Activated T-helper 9 cell treated with anti-CD3 and anti-CD28 coated beads, Interleukin-2, amount 50 U/mL, for 16 hours (primary cell): ENCODE data around the gene GAK.
"Not testable (repeated sequence)": the region's sequence is repeated elsewhere in the genome, so short reads cannot be mapped to it uniquely, and the experiment has no call there.

Experiments used
- DNase-seq: peaks from one replicate; pipeline ENCODE4 v3.0.0-alpha.2; 2020; ENCODE audit warnings: low read depth

Gene GAK

DNA sequence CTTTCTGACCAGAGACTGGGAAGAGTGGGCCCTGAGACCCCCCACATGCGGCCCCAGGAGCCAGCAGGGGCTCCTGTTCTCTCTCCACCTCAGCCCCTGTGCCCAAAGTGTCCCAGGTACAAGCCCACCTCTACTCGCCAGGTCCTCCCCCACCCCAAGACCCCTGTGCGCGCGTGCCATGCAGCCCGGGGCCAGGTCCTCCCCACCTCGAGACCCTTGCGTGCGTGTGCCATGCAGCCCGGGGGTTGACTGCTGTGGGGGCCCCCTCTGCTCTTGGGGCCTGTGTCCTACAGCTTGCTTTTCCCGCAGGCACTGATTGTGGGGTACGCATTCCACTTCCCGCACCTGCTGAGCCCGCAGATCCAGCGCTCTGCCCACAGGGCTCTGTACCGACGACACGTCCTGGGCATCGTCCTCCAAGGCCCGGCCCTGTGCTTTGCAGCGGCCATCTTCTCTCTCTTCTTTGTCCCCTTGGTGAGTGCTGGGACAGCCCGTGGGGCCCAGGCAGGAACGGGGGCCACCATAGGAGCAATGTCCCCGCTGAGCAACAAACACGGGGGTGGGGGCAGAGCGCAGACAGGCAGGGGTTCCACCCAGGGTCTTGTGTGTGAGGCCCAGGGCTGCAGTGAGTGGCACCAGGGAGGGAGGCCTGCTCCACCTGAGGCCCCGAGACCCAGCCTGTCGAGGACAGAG lies 20.9 kb upstream of the GAK start:
- DNase-seq = no peak

DNA sequence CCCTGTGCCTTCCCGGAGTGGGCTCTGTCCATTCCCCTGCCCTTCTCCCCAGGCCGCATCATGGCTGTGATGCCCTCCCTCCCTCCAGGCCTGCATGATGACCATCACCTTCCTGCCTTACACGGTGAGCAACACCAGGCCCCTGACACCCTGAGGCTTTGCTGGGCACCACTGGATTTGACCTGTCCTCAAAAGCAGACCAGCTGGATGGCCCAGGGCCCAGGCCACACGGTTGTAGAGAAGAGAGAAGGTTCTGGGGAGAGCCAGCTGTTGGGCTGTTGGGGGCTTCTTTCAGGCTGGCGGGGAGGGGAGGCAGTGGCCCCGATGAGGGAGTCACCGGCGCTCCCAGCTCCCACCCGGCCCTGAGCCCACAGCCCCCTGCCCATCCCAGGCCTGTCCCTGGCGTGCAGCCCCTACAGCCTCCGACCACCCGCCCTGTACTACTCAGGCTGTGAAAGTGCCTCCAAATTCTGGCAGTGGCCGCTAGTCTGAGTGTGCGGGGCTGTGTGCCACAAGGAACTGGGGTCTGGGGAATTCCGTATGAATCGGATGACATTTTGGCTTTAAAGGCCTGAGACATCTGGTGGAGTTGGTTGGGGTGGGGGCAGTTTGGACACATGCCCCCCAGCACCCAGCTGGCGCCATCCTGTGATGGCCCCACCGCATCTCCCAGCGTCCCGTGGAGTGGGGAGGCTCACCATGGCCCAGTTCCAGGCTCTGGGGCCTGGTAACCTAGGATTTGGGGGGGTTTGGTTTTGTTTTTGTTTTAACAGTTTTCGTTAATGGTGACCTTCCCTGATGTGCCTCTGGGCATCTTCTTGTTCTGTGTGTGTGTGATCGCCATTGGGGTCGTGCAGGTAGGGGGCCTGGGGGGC lies 19.7 kb upstream of the GAK start:
- no peak for DNase-seq

DNA sequence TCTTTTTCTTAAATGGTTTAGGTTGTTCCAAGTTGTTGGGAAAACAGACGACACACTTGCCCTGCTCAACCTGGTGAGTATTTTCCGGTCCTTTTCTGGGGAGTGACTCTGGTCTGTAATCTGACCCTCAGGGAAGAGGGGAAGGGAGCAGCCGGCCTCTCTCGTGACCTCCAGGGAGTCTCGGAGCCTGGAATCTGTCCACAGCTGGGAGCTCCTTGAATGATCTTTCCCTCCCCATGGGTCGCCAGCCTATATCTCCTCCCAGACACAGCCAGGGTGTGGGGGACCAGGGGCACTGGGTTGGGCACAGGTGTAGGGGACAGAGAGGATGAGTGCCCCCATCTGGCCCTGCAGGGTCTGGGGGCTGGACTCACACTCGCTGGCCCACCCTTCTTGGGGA lies 19.1 kb upstream of the GAK start:
- no peak for DNase-seq

DNA sequence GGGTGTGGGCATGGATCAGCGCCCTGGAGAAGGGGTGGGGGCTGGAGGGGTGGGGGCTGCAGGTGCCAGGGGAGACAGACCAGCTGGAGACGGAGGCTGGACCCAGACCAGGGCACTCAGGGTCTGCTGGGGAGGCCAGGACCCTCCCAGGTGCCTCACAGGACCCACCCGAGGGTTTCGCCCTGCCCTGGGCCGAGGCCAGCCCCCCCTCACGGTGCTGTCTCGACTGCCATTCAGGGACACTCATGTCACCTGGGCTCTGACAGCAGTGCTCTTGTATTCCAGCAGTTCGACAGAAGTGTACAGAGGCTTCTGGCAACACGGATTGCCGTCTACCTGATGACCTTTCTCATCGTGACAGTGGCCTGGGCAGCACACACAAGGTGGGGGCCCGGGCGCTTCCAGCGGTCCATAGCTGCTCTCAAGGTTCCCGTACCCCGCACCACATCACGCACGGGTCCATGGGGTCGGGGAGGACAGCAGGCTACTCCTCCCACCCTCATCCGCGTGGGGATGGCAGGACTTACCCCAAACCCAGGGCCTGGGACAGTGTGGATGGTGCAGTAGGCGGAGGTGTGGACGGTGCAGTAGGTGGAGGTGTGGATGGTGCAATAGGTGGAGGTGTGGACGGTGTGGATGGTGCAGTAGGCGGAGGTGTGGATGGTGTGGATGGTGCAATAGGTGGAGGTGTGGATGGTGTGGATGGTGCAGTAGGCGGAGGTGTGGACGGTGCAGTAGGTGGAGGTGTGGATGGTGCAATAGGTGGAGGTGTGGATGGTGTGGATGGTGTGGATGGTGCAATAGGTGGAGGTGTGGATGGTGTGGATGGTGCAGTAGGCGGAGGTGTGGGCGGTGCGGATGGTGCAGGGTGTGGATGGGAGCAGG lies 18.3 kb upstream of the GAK start:
- no peak for DNase-seq

DNA sequence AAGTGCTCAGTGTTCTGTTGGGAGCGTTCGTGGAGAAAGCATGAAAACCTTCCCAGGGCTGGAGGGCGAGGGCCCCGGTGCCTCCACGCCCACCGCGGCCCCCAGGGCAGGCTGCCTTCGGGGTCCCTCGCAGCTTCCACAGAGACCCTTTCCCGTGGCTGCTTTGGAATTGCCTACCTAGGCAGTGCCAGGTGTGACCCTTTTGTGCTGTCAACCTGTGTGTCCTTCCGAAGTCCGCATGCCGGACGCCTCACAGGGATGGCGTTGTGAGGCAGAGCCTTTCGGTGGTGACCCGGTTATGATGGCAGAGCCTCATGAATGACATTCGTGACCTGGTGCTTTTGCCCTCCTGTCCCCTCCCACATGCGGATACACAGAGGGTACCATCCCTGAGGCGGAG lies 17.5 kb upstream of the GAK start:
- no peak for DNase-seq

DNA sequence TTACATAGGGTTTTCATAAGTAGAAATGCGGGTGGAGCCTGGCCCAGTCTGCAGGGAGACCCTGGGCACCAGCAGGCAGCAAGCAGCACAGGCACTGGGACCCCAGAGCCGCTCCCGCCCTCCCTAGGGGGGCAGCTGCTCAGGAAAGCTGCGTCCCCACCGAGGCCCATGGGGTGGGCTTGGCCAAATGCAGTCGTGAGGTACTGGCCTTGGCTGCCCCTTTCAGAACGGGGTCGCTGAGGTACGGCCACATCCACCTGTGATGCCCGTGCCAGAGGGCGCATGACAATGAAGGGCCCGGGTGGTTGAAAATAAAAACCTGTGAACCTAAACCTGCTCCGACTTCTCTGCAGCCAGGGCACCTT lies 16.8 kb upstream of the GAK start:
- DNase-seq = no peak

DNA sequence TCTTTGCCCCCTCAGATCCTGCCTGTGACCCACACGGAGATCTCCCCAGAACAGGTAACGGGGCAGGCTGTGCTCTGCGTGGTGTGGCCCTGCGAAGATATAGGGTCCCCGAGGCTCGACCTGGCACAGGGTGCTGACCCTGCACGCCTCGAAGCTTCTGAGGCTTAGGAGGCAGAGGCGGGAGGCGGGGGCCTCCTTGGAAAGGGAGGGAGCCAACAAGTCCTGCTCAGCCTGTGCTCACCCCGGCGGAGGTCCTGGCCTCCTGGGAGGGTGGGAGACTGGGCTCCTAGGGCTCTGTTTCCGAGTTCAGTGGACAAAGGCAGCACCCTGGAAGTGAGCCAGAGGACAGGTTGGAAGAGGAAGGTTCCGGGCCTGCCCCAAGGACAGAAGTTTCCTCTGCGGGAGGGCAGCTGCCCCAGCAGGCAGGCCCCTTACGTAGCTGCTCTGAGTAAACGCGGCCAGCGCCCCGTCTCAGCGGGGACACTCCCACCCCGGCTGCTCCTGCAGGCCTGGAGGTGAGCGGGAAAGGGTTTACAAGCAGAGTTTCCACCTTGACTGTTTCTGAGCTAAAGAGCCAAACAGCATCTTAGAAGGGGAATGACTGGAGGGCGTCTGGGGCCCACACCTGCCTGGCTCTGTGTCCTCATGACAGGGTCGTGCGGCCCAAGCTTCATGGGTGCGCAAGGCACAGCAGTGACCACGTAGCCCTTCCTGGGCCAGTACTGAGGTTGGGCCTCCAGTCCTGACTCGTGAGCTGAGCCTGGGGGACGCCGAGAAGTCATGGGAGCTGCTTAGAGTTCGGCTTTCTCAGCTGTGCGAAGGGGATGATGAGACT lies 16.2 kb upstream of the GAK start:
- no peak for DNase-seq

DNA sequence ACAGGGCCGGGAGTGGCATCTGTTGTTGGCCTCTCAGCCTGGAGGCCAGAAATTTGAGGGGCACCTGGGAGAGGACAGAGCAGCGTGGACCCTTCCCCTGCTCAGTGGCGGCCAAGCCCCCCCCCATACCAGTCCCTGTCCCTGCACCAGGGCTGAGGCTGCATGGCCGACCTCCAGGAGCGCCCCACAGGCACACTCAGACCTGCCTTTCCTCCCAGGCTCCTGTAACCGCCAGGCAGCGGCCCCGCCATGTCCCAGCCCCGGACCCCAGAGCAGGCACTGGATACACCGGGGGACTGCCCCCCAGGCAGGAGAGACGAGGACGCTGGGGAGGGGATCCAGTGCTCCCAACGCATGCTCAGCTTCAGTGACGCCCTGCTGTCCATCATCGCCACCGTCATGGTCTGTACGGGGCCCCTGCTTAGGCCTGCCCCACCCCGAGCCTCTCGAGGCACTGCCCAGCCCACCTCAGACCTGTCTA lies 15.4 kb upstream of the GAK start:
- no peak for DNase-seq

DNA sequence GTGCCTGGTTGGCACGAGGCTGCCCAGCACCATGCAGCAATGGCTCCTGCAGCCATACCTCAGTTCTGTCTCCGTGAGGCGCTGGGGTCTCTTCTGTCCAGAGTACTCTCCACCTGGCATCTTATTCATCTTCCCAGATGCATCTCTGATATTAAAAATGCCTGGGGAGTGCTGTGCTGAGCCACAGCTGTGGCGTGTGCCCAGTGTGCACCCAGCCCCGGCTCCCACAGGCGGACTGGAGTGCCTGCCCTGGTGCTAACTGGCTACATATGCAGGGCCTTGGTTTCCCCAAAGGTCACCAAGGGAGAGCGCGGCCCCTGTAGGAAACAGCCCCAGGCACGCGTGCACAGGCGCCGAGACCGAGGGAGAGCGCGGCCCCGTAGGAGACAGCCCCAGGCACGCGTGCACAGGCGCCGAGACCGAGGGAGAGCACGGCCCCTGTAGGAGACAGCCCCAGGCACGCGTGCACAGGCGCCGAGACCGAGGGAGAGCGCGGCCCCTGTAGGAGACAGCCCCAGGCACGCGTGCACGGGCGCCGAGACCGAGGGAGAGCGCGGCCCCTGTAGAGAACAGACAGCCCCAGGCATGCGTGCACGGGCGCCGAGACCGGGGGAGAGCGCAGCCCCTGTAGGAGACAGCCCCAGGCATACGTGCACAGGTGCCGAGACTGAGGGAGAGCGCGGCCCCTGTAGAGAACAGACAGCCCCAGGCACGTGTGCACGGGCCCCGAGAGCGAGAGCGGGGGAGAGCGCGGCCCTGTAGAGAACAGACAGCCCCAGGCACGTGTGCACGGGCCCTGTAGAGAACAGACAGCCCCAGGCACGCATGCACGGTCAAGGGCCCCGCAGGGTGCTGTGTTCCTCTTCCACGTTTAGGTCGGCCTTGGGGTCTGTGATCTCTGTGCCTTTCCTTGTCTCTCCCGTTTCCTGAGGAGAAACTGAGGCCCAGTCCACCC lies 14.7 kb upstream of the GAK start:
- no peak for DNase-seq

DNA sequence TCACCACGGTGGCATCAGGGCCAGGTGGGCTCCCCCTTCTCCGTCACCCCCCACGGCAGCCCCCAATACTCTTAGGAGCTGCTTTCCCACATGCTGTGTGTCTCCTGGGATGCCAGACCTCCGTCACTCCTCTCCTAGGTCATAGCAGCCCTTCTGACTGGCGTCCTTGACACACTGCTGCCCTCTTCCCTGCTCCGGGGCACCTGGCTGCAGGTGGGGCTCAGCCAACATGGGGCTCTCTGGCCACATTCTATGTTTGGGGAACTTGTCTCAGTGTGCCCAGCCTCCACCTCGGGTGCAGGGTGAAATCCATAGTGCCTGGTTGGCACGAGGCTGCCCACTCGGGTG lies 14.0 kb upstream of the GAK start:
- DNase-seq = no peak

DNA sequence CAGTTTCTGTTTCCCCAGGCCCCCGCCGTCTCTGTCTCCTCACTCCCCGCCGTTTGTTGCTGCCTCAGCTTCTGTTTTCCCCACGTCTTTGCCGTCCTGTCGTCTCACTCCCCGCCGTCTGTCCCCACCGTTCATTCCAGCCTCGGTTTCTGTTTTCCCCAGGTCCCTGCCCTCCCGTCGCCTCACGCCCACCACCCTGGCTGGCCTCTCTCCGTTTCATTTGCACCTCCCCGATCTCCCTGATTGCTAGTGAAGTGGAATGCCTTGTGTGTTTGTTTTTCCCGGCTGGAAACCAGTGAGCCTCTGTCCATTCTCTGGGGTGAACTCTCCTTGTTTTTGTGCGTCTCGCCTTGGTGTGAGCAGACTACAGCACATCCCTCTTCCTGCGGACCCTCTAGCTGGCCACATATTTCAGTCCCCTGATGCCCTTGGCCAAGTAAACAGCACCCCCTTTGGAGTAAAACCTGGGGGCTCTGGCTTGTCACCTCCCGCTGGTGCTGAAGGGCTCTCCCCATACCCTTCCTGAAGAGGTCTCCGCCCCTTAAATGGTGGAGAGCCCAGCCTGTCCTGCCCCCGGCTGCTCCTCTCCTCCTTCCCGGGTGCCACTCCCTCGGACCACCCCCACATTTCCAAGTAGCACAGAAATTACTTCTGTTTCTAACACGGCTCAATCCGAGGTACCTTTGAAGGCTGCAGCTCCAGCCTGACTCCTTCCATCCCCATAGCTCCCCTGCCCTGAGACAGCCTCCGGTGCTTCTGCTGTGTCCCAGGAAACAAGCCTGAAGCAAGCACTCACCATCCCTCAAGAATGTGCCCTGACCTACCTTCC lies 13.4 kb upstream of the GAK start:
- no peak for DNase-seq

DNA sequence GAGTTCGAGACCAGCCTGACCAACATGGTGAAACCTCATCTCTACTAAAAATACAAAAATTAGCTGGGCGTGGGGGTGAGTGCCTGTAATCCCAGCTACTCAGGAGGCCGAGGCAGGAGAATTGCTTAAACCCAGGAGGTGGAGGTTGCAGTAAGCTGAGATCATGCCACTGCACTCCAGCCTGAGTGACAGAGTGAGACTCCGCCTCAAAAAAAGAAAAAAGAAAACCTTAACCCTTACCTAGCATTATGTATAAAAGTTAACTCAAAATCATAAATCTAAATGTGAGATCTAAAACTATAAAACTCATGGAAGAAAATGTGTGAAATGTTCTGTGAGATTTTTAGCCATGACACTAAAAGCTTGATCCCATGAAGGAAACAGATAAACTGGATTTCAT lies 7.4 kb upstream of the GAK start:
- DNase-seq = not testable (repeated sequence)

DNA sequence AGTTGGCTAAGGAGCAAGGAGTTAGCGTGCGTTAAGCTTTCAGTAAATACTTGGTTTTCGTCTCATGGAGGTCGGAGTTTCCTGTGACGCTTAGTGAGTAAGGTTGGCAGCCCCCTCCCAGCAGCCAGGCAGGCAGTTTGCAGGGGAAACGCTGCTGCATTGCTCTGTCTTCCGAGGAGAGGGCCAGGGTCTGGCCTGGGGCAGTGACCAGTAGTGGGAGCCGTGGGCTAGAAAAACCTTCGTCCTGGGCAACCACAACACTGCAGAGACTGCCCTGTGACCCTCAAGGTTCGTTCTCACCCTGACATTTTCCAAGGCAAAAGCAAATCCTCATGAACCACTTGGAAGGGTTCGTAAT lies 576 bp upstream of the GAK start:
- no peak for DNase-seq

DNA sequence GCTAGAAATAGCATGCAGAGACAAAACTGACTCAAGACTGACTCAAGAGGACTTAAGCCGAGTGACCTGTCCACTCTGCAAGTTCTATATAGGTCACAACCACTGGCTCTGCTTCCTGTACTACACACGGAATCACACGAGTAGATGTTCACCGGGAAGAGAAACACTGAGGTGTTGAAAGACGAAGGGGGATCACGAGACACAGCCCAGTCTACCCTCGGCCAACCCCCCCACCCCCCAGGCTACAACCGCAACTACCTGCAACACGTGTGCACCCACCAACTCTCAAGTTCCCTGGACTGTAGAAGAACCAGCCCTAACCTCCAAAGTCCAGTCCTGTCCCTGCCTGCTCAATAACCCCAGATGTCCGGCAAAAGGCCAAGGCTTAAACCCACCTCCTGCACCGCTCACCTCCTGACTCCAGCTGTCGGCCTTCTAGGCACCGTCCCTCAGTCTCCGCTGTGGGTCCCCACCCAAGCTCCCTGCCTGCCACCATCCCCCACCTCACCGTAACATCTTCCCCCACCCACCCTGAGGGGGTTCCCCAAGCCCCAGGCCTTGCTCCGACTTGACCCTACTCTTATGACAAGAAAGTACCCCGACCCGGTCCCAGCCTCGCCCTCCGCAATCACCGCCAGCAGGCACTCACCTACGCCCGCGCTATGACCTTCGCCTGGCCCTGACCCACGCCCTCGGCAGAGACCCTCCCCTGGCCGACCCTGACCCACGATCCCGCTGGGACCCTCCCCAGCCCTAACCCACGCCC lies 739 bp downstream of the GAK start:
- DNase-seq = no peak

DNA sequence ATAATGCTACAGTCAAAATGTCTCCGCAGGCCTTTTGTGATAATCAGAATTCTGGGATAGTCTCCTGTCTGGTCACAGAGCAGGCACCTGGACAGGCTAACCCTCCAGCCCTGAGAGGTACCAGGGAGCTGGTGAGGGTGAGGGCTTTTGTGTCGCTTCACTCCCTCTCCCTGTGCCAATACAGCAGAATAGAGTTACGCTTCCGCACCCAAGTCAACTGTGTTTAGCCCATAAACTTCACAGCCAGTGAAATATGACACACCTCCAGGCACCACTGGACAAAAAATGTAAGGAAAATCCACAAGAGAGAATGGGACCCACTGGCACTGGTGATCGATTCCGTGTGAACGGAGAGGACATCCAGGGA lies 1.3 kb downstream of the GAK start:
- no peak for DNase-seq

DNA sequence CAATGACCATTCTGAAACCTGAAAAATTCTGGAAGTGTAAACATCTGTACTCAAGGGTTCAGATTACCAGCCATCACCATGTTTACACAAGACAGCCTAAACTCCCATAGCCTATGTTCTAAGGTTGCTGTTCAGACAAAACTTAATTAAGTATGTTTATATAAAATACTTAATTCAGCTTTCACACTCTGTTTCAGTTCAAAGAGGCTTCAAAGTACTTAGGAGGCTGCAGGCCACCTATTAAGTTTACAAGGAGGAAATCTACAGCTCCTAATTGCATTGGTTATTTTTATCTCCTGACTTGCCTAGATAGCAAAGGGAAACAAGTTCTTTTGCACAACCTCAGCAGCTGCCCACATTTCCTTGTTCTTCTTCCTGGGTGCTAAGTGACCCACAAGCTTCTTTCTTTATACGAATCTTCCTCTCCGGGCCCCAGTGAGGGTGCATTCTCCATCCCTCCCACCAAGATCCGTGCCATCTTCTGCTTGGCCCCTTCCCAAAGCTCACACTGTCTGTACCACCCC lies 2.0 kb downstream of the GAK start:
- DNase-seq = no peak

DNA sequence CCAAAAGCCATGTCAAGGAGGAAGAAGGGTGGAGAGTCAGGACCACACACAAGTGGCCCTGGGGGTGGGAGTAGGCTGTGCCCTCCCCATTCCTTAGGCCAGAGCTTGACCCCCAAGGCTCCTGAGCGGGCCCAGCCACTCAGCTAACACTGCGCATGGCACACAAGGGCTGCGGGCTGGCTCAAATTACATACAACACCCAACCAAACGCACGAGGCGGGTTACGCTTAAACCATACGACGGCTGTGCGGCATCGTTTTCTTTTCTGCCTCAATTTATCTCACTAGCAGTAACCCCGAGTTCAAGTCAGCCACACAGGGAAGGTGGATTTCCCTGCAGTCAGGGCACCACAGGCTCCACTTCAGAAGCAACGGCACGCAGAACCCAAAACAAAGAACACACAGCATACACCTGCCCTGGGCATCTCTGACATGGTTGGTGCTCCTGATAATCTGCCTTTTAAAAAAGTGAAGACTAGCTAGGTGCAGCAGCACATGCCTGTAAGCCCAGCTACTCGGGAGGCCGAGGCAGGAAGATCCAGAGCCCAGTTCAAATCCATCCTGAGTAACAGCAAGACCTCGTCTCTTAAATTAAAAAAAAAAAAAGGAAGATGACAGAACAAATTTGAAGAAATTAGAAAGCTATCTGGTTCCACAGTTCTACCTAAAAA lies 2.9 kb downstream of the GAK start:
- DNase-seq = no peak

DNA sequence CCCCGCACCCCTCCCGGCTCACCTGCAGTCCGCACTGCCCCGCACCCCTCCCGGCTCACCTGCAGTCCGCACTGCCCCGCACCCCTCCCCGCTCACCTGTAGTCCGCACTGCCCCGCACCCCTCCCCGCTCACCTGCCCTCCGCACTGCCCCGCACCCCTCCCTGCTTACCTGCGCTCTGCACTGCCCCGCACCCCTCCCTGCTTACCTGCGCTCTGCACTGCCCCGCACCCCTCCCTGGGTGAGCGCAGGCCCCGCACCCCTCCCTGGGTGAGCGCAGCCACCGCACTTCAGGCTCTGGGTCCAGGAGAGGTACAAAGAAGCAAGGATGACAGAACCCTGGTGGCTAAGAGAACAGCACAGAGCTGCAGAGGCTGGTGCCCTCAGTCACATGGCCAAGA lies 4.5 kb downstream of the GAK start:
- DNase-seq = not testable (repeated sequence)
